ENCODE data around the gene GALNT11. TPM values are rescaled to one million over a fixed set of nuclear protein-coding genes. Genes with fewer than 3 reads are reported as not detected.
"Not testable (repeated sequence)": the region's sequence is repeated elsewhere in the genome, so short reads cannot be mapped to it uniquely, and the experiment has no call there.

GALNT11 gene
- total RNA-seq, 1 donor from 2014 or later = 23.0 TPM

DNA sequence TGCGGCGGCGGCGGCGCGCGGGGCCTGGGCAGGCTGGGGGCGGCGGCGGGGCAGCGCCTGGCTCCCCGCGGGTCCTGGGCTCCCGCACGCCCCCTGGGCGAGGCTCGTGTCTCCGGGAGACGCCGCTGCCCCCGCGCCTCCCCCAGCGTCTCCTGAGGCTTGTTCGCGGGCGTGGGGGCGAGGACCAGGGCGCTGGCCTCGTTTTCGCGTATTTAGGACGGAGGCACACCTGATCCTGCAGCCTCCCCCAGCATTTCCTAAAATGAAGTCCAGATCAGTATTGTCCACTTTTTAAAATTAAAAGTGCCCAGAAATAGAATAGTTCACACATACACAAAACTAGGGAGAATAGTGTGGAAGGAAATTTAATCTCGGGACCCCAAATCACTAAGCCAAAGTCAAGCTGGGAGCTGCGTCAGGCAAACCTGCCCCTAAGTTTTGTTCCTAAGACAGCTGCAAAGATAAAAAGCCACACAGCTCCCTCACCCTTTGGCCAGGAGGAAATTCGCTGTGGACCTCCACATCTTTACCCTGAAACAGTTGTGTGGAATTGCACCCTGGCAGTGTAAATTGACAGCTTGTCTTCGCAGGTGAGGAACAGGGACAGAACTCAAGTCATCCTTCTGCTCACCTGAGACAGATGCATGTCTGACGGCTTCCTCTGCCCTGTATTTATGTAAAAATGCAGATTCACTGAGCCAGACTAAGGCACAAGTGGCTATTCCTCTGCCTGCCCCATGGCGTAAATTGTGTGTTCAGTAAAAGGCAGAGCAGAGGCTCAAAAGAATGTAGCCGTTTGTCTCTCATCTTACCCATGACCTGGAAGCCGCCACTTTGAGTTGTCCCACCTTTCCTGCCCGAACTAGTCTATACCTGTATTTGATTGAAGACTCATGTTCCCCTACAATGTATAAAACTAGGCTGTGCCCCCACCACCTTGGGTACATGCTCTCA is 740 bp downstream of the GALNT11 start:
- no peak overlapping the region for H3K27ac Mint-ChIP-seq (ENCODE audit: unreplicated experiment)

DNA sequence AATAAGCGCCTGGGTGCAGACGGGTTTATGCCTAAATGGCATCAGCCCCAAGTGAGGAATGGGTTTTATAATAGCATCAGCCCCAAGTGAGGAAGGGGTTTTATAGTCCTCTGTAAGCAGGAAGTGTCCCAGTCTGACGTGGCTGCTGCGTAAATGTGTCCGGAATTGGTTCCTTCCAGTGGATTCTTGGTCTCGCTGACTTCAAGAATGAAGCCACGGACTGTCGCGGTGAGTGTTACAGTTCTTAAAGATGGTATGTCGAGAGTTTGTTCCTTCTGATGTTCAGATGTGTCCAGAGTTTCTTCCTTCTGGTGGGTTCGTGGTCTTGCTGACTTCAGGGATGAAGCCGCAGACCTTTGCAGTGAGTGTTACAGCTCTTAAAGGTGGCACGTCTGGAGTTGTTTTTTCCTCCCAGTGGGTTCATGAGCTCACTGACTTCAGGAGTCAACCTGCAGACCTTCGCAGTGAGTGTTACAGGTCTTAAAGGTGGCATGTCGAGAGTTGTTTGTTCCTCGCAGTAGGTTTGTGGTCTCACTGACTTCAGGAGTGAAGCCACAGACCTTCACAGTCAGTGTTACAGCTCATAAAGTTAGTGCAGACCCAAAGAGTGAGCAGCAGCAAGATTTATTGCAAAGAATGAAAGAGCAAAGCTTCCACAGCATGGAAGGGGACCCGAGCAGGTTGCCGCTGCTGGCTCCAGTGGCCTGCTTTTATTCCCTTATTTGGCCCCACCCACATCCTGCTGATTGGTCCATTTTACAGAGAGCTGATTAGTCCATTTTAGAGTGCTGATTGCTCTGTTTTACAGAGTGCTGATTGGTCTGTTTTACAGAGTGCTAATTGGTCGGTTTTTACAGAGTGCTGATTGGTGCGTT is 2.3 kb downstream of the GALNT11 start:
- not testable (repeated sequence) for DNase-seq (ENCODE audit: low read depth); H3K4me2 ChIP-seq (ENCODE audit: low read length); H3K9me3 Mint-ChIP-seq (ENCODE audit: unreplicated experiment); H3K4me1 ChIP-seq (ENCODE audit: insufficient read depth, low read length); H3K27ac Mint-ChIP-seq (ENCODE audit: unreplicated experiment); H3K27me3 Mint-ChIP-seq (ENCODE audit: low read depth, unreplicated experiment); H3K27me3 ChIP-seq (ENCODE audit: insufficient read depth, low read length); H3K27ac ChIP-seq (ENCODE audit: low read depth, low read length); H3K4me3 ChIP-seq (ENCODE audit: insufficient read depth, low read depth, low read length); H3K79me2 ChIP-seq (ENCODE audit: insufficient read depth, low read length); H3K9ac ChIP-seq (ENCODE audit: low read length); H3K36me3 ChIP-seq (ENCODE audit: insufficient read depth, low read length); FAIRE-seq; H4K20me1 ChIP-seq (ENCODE audit: insufficient read depth, low read length); H3K9me3 ChIP-seq (ENCODE audit: insufficient read depth, low read depth, low read length); H2AFZ ChIP-seq (ENCODE audit: low read depth, low read length); H3K4me1 Mint-ChIP-seq (ENCODE audit: low read depth, unreplicated experiment)
- peaks cover 15% of the 10 kb centered on the region for H3K36me3 Mint-ChIP-seq (ENCODE audit: low read depth, unreplicated experiment)
- H3K4me3 Mint-ChIP-seq (ENCODE audit: unreplicated experiment) = peak overlapping the region; percentile 31

More for the DNA sequence above, 740 bp downstream of the GALNT11 start:
- H3K9me3 ChIP-seq (ENCODE audit: insufficient read depth, low read depth, low read length) = no peaks in the 10 kb centered on the region
- peak overlapping the region; percentile 85 for H3K27ac ChIP-seq (ENCODE audit: low read depth, low read length)
- no peaks in the 10 kb centered on the region for H3K27me3 ChIP-seq (ENCODE audit: insufficient read depth, low read length)
- no peak for DNase-seq (ENCODE audit: low read depth)
- H3K36me3 ChIP-seq (ENCODE audit: insufficient read depth, low read length) = no peaks in the 10 kb centered on the region
- H3K4me3 ChIP-seq (ENCODE audit: insufficient read depth, low read depth, low read length) = peak overlapping the region; percentile 93
- Mint-ChIP-seq H3K4me1 (ENCODE audit: low read depth, unreplicated experiment) (no peaks in the 10 kb centered on the region), H3K36me3 (ENCODE audit: low read depth, unreplicated experiment) (peaks cover 12% of the 10 kb centered on the region), H3K27me3 (ENCODE audit: low read depth, unreplicated experiment) (peaks cover 2% of the 10 kb centered on the region), H3K9me3 (ENCODE audit: unreplicated experiment) (no peaks in the 10 kb centered on the region), H3K4me3 (ENCODE audit: unreplicated experiment) (peak overlapping the region; percentile 88)
- peaks cover 6% of the 10 kb centered on the region for H3K79me2 ChIP-seq (ENCODE audit: insufficient read depth, low read length)
- peak overlapping the region; percentile 93 for H3K9ac ChIP-seq (ENCODE audit: low read length)
- H3K4me2 ChIP-seq (ENCODE audit: low read length) = peak overlapping the region; percentile 94
- peaks cover 3% of the 10 kb centered on the region for H4K20me1 ChIP-seq (ENCODE audit: insufficient read depth, low read length)
- TF ChIP-seq EZH2 (IDR thresholded peaks at IDR 0.05; ENCODE audit: insufficient read depth, low read length) = no peak
- H3K4me1 ChIP-seq (ENCODE audit: insufficient read depth, low read length) = peaks cover 6% of the 10 kb centered on the region
- peak overlapping the region; percentile 65 for H2AFZ ChIP-seq (ENCODE audit: low read depth, low read length)
- no peak for FAIRE-seq

DNA sequence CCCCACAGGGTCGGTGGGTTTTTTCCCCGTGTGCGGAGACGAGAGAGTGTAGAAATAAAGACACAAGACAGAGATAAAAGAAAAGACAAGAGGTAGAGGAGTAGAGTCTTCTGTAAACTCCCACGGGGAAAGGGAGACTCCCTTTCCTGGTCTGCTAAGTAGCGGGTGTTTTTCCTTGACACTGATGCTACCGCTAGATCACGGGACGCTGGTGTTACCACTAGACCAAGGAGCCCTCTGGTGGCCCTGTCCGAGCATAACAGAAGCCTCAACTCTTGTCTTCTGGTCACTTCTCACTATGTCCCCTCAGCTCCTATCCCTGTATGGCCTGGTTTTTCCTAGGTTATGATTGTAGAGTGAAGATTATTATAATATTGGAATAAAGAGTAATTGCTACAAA is 4.6 kb downstream of the GALNT11 start:
- not testable (repeated sequence) for H3K27ac ChIP-seq (ENCODE audit: low read depth, low read length); H3K9ac ChIP-seq (ENCODE audit: low read length); H3K27ac Mint-ChIP-seq (ENCODE audit: unreplicated experiment); H3K4me3 Mint-ChIP-seq (ENCODE audit: unreplicated experiment); H3K4me1 ChIP-seq (ENCODE audit: insufficient read depth, low read length); H3K9me3 Mint-ChIP-seq (ENCODE audit: unreplicated experiment); H3K4me1 Mint-ChIP-seq (ENCODE audit: low read depth, unreplicated experiment); H3K27me3 ChIP-seq (ENCODE audit: insufficient read depth, low read length); H4K20me1 ChIP-seq (ENCODE audit: insufficient read depth, low read length); H3K27me3 Mint-ChIP-seq (ENCODE audit: low read depth, unreplicated experiment); H3K36me3 ChIP-seq (ENCODE audit: insufficient read depth, low read length); H3K9me3 ChIP-seq (ENCODE audit: insufficient read depth, low read depth, low read length); H3K4me2 ChIP-seq (ENCODE audit: low read length); H3K4me3 ChIP-seq (ENCODE audit: insufficient read depth, low read depth, low read length); H3K79me2 ChIP-seq (ENCODE audit: insufficient read depth, low read length); H2AFZ ChIP-seq (ENCODE audit: low read depth, low read length); DNase-seq (ENCODE audit: low read depth); FAIRE-seq
- TF ChIP-seq, protein P1, sequence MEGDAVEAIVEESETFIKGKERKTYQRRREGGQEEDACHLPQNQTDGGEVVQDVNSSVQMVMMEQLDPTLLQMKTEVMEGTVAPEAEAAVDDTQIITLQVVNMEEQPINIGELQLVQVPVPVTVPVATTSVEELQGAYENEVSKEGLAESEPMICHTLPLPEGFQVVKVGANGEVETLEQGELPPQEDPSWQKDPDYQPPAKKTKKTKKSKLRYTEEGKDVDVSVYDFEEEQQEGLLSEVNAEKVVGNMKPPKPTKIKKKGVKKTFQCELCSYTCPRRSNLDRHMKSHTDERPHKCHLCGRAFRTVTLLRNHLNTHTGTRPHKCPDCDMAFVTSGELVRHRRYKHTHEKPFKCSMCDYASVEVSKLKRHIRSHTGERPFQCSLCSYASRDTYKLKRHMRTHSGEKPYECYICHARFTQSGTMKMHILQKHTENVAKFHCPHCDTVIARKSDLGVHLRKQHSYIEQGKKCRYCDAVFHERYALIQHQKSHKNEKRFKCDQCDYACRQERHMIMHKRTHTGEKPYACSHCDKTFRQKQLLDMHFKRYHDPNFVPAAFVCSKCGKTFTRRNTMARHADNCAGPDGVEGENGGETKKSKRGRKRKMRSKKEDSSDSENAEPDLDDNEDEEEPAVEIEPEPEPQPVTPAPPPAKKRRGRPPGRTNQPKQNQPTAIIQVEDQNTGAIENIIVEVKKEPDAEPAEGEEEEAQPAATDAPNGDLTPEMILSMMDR (IDR thresholded peaks at IDR 0.05; ENCODE audit: insufficient read depth, low read depth, low read length) = peak; percentile 17
- H3K36me3 Mint-ChIP-seq (ENCODE audit: low read depth, unreplicated experiment) = peaks cover 24% of the 10 kb centered on the region

DNA sequence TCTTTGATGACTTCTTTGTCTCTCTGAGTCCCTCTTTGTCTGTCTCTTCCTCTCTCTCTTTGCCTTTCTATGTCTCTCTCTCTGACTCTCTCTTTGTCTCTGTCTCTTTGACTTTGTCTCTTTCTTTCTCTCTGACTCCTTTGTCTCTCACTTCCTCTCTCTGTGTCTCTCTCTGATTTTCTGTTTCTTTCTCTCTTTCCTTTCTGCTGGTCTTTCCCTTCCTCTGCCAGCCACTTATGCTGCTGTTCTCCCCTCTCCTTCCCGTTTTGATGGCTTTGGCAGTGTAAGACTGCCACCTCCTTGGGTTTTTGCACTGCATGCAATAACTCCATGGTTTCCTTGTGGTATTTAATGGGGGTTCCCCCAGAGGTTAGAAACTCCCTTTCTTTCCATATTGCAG is 5.2 kb downstream of the GALNT11 start:
- not testable (repeated sequence) for H3K9me3 Mint-ChIP-seq (ENCODE audit: unreplicated experiment); H3K4me1 ChIP-seq (ENCODE audit: insufficient read depth, low read length); H3K9me3 ChIP-seq (ENCODE audit: insufficient read depth, low read depth, low read length); H3K4me1 Mint-ChIP-seq (ENCODE audit: low read depth, unreplicated experiment); H3K4me2 ChIP-seq (ENCODE audit: low read length); H3K27me3 Mint-ChIP-seq (ENCODE audit: low read depth, unreplicated experiment); H4K20me1 ChIP-seq (ENCODE audit: insufficient read depth, low read length); H3K9ac ChIP-seq (ENCODE audit: low read length); H2AFZ ChIP-seq (ENCODE audit: low read depth, low read length); DNase-seq (ENCODE audit: low read depth); H3K4me3 ChIP-seq (ENCODE audit: insufficient read depth, low read depth, low read length); H3K27me3 ChIP-seq (ENCODE audit: insufficient read depth, low read length); FAIRE-seq; H3K27ac ChIP-seq (ENCODE audit: low read depth, low read length); H3K4me3 Mint-ChIP-seq (ENCODE audit: unreplicated experiment); H3K36me3 ChIP-seq (ENCODE audit: insufficient read depth, low read length)
- peaks cover 27% of the 10 kb centered on the region for H3K36me3 Mint-ChIP-seq (ENCODE audit: low read depth, unreplicated experiment)
- H3K79me2 ChIP-seq (ENCODE audit: insufficient read depth, low read length) = peaks cover 11% of the 10 kb centered on the region
- H3K27ac Mint-ChIP-seq (ENCODE audit: unreplicated experiment) = peak overlapping the region; percentile 14

Measured in astrocyte (in vitro differentiated cells and primary cell).